Measurements from ENCODE around the gene OAS3. TPM values are rescaled to one million over a fixed set of nuclear protein-coding genes. Genes with fewer than 3 reads are reported as not detected.

Gene OAS3
- total and polyA plus RNA-seq, 10 of the 15 experiments (the other 5 are each of a cell fraction or from before 2014, with no cell fraction given), result 5.1 to 107 (median 18.0) TPM

DNA sequence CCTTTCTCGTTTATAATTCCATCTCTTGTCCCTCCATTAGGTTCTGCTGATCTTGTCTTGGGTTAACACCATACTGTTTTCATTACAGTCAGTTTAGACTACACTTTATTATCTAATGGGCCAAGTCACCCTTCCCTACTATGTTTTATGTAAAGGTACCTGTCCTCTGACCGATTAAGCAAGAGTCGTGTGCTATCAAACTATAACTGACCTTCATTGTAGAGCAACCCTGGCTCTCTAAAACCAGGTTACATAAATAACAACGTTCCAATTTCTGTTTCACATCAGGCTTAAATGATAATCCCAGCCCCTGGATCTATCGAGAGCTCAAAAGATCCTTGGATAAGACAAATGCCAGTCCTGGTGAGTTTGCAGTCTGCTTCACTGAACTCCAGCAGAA is 56.7 kb downstream of the OAS3 start:
- BruUV-seq (replicated peaks), result no TSS peak
- Histone ChIP-seq H3K27me3 (replicated peaks in 1 of 2; ENCODE audit: control insufficient read depth in 2 of 2, insufficient read depth in 2 of 2, low read length in 1 of 2) (no peaks in the 10 kb centered on the region), H3K9ac (ENCODE audit: control insufficient read depth, insufficient read depth, low read length) (no peak overlapping the region), H3K4me2 (ENCODE audit: control insufficient read depth, insufficient read depth) (no peak overlapping the region), H3K4me3 (no peak overlapping the region), H3K36me3 (ENCODE audit: control insufficient read depth in 2 of 2, insufficient read depth in 2 of 2, low read length in 1 of 2) (peaks cover 16 to 69% of the 10 kb centered on the region in 2 experiments), H3K9me3 (replicated peaks; ENCODE audit: control insufficient read depth, insufficient read depth, low read length) (peaks cover 19% of the 10 kb centered on the region), H3K27ac (ENCODE audit: control insufficient read depth, insufficient read depth) (no peak overlapping the region), H2AFZ (ENCODE audit: control insufficient read depth, low read depth, low read length) (no peak overlapping the region), H3K79me2 (ENCODE audit: control insufficient read depth, insufficient read depth, low read length) (peaks cover 2% of the 10 kb centered on the region; the same call in 1 of the 2 replicates), H4K20me1 (ENCODE audit: control insufficient read depth, insufficient read depth) (0 out of 2 replicates have a peak, but pooled peaks cover 4% of the 10 kb centered on the region), H3K4me1 (ENCODE audit: control insufficient read depth, insufficient read depth, low read length) (peaks cover 6% of the 10 kb centered on the region)
- 81% methylated on average over 5 of the region's 5 CpGs for WGBS (ENCODE audit: insufficient coverage, insufficient replicate concordance, low lambda C conversion rate, missing lambda C conversion rate)
- no peak for ATAC-seq
- SMC1A ChIA-PET (ENCODE audit: uncharacterized antibody, unreplicated experiment), result no interaction called here
- FAIRE-seq, result no peak
- RAD21 ChIA-PET (ENCODE audit: unreplicated experiment), result no interaction called here
- CTCF ChIA-PET, result interaction anchor here (0.6 to 4.3 kb wide), 4 partner anchors 11 to 158 kb away, joined by 3 to 31 read pairs (median 13); no protein-coding TSS in a partner anchor
- in situ Hi-C loops (cut with MboI) (no loop called here), intact Hi-C loops (cut with micrococcal nuclease; ENCODE audit: unreplicated experiment) (no loop called here)
- POLR2A ChIA-PET, result no interaction called here
- DNase-seq (ENCODE audit: low read depth, low spot score), result no peak
- TF ChIP-seq EGR1 (IDR thresholded peaks at IDR 0.05; ENCODE audit: borderline replicate concordance in 1 of 2, low read depth in 2 of 2, low read length in 2 of 2), result no peak
- TF ChIP-seq NRF1 (conservative IDR thresholded peaks at IDR 0.05; ENCODE audit: low read depth, low read length), result no peak
- TF ChIP-seq MLLT1 (IDR thresholded peaks at IDR 0.05), result no peak
- TF ChIP-seq BACH1 (IDR thresholded peaks at IDR 0.05; ENCODE audit: borderline replicate concordance), result no peak
- TF ChIP-seq IRF3 (IDR thresholded peaks at IDR 0.05), result no peak
- TF ChIP-seq MEF2B (IDR thresholded peaks at IDR 0.05; ENCODE audit: partially characterized antibody, poor library complexity, severe bottlenecking), result no peak
- TF ChIP-seq SREBF2 (IDR thresholded peaks at IDR 0.05; ENCODE audit: low read length), result no peak
- TF ChIP-seq, protein P1, sequence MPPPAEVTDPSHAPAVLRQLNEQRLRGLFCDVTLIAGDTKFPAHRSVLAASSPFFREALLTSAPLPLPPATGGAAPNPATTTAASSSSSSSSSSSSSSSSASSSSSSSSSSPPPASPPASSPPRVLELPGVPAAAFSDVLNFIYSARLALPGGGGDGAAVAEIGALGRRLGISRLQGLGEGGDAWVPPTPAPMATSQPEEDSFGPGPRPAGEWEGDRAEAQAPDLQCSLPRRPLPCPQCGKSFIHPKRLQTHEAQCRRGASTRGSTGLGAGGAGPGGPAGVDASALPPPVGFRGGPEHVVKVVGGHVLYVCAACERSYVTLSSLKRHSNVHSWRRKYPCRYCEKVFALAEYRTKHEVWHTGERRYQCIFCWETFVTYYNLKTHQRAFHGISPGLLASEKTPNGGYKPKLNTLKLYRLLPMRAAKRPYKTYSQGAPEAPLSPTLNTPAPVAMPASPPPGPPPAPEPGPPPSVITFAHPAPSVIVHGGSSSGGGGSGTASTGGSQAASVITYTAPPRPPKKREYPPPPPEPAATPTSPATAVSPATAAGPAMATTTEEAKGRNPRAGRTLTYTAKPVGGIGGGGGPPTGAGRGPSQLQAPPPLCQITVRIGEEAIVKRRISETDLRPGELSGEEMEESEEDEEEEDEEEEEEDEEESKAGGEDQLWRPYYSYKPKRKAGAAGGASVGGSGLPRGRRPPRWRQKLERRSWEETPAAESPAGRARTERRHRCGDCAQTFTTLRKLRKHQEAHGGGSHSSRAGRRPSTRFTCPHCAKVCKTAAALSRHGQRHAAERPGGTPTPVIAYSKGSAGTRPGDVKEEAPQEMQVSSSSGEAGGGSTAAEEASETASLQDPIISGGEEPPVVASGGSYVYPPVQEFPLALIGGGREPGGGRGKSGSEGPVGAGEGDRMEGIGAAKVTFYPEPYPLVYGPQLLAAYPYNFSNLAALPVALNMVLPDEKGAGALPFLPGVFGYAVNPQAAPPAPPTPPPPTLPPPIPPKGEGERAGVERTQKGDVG (CRISPR knock-in tag; IDR thresholded peaks at IDR 0.05), result no peak
- no peak for TF ChIP-seq BMI1 (IDR thresholded peaks at IDR 0.05; ENCODE audit: borderline replicate concordance)
- TF ChIP-seq, protein P2, sequence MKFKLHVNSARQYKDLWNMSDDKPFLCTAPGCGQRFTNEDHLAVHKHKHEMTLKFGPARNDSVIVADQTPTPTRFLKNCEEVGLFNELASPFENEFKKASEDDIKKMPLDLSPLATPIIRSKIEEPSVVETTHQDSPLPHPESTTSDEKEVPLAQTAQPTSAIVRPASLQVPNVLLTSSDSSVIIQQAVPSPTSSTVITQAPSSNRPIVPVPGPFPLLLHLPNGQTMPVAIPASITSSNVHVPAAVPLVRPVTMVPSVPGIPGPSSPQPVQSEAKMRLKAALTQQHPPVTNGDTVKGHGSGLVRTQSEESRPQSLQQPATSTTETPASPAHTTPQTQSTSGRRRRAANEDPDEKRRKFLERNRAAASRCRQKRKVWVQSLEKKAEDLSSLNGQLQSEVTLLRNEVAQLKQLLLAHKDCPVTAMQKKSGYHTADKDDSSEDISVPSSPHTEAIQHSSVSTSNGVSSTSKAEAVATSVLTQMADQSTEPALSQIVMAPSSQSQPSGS (IDR thresholded peaks at IDR 0.05; ENCODE audit: low read length), result no peak
- TF ChIP-seq, protein P3, sequence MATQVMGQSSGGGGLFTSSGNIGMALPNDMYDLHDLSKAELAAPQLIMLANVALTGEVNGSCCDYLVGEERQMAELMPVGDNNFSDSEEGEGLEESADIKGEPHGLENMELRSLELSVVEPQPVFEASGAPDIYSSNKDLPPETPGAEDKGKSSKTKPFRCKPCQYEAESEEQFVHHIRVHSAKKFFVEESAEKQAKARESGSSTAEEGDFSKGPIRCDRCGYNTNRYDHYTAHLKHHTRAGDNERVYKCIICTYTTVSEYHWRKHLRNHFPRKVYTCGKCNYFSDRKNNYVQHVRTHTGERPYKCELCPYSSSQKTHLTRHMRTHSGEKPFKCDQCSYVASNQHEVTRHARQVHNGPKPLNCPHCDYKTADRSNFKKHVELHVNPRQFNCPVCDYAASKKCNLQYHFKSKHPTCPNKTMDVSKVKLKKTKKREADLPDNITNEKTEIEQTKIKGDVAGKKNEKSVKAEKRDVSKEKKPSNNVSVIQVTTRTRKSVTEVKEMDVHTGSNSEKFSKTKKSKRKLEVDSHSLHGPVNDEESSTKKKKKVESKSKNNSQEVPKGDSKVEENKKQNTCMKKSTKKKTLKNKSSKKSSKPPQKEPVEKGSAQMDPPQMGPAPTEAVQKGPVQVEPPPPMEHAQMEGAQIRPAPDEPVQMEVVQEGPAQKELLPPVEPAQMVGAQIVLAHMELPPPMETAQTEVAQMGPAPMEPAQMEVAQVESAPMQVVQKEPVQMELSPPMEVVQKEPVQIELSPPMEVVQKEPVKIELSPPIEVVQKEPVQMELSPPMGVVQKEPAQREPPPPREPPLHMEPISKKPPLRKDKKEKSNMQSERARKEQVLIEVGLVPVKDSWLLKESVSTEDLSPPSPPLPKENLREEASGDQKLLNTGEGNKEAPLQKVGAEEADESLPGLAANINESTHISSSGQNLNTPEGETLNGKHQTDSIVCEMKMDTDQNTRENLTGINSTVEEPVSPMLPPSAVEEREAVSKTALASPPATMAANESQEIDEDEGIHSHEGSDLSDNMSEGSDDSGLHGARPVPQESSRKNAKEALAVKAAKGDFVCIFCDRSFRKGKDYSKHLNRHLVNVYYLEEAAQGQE (IDR thresholded peaks at IDR 0.05; ENCODE audit: low read depth, low read length), result no peak
- no peak for TF ChIP-seq CBX5 (IDR thresholded peaks at IDR 0.05; ENCODE audit: low read depth)
- TF ChIP-seq SIN3A (IDR thresholded peaks at IDR 0.05; ENCODE audit: low read depth, low read length), result no peak
- TF ChIP-seq SRF (IDR thresholded peaks at IDR 0.05; ENCODE audit: low read depth in 2 of 2, low read length in 2 of 2), result no peak
